Measurements from ENCODE around the gene CPT1C.

CPT1C gene

DNA sequence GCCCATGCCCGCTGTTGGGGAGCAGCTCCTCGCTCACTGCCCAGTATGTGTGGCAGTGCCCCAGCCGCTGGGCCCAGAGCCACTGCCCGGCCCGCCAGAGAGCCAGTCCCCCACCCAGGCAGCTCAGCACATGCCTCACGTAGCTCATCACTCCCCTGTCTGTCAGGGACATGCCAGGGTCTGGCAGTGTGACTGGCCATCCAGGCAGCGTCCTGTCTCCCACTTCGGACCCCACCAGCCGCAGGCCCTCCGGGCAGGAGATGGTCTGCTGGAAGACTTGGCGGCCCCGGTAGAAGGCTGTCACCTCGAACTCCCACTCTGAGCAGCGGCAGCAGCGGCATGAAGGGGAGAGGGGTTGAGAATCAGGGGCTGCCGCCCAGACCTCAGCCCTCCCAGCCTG, 28.9 kb upstream of the CPT1C start:
- DNase-seq: no peak

- DNase-seq: no peak
Measured at GRCh38 chr19:49663224-49663623, 27.7 kb upstream of the CPT1C start.

GRCh38 chr19:49664171-49665035, 26.5 kb upstream of the CPT1C start:
- DNase-seq: peak; percentile 82 to 92

DNA sequence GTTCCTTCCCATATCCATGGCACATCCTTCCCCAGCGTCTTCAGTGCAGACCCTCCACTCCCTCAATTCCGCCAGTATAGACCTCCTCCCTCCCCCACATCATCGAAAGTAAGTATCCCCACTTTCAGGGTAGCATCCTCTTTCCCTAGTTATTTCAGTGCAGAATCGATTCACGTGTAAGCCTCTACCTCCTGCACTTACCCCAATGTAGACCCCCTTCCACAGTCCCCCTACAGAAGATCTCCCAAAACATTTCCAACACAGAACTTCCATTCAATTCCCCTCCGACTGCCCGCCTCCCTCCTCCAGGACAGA, 25.9 kb upstream of the CPT1C start:
- no peak for DNase-seq

GRCh38 chr19:49665351-49666119, 25.4 kb upstream of the CPT1C start, which contains the start of the genes BCL2L12 and IRF3:
Gene BCL2L12 (plus strand): TSS chr19:49665933. CDS start chr19:49666693, 760 bp downstream.
Gene IRF3 (minus strand): TSS chr19:49665857. CDS start chr19:49664838, 1,019 bp downstream.
- DNase-seq: peak; percentile 98 to 99

DNA sequence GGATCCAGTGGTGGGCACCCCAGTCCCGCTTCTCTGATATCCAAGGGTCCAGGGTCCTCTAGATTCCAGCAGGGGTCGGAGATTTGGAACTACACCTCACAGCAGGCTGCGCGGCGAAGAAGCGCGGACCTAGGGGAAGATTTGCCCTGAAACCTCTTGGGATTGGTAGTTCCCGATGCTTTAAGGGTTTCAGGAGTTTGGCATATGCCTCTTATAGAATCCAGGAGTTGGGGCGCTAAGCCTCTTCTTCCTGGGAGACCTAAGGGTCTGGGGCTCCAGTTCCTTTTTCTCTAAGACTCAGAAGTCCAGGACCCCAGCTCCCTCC, 24.8 kb upstream of the CPT1C start:
- peak in 1 of 2 donors; percentile 15 for DNase-seq

DNA sequence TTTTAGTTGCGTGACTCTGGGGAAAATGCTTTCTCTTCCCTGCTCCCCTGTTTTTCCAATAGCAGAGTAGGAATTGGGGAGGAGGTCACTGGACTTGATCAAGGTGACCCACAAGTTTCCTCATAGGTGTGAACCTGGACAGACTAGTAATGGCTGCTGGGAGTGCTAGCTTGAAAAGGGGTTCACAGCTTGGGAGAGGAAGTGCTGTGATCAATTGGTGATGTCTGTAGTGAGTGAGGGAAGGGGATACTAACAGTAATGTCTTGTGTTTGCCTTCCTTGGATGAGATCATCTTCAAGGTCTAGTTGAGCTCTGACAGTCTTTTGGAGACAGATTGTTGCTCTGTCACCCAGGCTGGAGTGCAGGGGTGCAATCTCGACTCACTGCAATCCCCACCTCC, 23.4 kb upstream of the CPT1C start:
- no peak for DNase-seq

DNA sequence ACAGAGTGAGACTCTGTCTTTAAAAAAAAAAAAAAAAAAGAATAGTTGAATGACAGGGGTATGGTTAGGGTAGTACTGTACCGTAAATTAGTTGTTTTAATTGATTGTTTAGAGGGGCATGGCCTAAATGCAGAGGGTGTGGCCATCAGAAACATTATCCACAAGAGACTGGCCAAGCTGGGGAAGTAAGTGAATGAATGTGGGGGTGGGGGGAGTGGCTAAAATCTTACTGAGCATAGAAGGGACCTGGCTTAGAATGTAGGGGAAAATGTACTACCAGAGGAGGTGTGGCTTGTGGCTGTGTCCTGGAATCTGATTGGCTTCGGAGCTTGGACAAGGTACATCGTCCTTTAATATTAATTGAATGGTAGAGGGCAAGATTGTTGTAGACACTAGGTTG, 21.4 kb upstream of the CPT1C start:
- DNase-seq: no peak

DNA sequence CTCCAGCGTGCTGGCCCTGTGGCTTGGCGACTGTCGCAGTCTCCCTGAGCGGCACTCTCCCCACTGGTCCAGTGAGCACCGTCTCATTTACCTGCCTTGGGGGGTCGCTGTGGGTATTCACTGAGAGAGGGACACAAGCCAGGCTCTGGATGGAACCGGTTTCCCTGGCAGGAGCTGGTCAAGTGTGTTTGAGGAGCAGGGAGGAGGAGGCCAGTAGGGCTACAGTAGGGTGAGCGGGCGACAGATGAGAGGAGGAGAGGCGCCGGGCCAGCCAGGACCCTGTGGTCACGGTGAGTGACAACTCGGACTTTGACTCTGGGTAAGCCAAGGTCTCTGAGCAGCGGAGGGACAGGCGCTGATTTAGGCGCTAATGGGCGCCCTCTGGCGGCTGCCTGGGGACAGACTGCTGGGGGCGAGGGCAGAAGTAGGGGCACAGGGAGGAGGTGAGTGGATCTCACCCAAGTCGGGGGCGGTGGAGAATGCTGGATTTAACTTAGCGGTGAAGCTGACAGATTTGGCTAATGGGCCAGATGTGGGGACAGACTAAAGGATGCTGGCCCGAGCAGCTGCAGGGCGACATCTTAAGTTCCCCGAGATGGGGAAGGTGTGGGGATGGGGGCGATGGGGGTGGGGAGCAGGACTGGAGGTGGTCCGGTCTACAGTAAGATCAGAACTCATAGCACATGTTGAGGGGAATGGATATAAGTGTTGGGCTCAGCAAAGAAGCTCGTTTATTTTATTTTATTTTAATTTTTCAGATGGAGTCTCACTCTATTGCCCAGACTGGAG, 18.6 kb upstream of the CPT1C start:
- peak; percentile 76 to 82 for DNase-seq

DNA sequence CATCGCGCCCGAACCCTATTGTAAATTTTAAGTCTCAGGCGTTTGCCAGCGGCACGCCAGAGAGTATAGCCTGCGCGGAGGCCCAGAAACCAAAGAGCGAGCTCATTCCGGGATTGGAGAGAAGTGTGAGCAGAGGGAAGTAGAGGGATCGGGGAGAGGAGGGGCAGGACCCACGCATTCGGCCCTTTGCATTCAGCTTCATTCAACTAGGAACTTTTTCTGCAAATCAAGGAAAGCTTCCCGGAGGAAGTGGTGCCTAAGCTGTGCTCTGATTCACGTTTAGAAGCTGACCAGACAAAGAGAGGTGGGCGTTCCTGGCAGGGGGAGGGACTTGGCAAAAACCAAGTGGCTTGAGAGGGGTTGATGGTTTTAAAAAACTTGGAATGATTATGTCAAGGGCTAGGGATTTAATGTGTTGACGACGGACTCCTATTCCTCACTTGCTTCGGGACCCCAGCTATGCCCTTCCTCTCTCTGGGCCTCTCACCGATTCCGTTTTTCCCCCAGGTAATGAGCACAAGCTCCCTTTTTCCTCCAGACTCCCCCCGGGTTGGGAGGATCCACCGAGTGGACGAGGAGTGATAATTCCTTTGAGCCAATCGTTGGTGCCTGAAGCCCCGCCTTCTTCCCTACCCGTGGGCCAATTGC, 14.7 kb upstream of the CPT1C start:
- no peak for DNase-seq

DNA sequence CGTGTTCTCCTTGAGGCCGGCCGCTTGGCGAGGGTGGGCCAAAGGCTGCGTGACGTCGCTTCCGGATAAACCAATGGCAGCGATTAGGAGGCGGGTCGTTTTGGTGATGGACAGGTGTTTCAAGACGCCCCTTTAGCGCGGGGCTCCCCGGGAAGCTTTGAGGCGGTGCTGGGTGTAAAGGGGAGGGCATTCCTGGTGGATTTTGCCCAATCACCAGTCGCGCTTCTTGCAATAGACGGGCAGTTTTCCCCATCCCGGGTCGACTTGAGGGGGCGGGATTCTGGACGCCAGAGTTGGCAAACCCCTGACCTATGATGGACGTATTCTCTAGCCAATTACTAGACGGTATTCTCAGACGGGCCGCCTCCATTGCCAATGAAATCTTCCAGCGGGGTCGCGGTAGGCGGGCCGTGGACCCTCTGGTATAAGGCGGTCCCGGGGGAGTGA, 14.1 kb upstream of the CPT1C start:
- DNase-seq: peak; percentile 100

GRCh38 chr19:49677231-49677900, 13.6 kb upstream of the CPT1C start, which contains the start of gene PRMT1:
Gene PRMT1 (plus strand): TSS chr19:49677271. CDS start chr19:49677281, 10 bp downstream.
- peak; percentile 44 to 61 for DNase-seq

DNA sequence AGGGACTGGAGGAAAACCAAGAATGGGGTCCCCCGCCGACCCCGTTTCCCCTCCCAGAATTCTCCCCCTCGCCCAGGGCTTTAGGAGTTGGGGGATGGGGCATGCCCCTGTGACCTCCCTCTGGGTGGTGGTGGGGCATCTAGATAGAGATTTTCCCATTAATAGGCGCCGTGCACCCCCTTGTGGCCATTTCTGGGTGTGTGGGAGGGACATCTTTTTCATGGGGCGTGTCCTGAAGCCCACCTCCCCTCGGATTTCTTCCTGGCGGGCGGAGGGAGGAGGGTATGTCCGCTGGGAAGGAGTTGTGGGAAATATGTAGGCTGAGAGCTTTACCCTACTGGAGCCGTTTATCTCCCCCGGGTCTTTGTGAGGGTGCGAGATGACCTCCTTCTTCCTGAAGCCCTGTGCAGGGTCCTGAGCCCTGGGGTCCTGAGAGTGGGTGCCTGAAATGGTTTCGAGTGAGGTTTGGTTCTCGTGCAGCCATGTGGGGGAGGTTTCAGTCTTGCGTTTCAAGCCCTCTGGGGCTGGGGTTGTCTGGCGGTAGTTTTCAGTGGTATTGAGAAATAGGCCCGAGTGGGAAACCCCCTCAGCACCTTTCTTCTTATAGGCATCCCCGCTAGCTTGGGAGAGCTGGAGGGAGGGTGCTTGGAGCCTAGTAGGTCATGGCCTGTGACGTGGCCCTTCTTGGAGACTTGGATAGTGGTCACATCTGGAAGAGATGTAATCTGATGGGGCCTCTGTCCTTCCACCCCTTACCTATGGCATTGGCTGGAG, 12.8 kb upstream of the CPT1C start:
- peak; percentile 79 to 85 for DNase-seq

DNA sequence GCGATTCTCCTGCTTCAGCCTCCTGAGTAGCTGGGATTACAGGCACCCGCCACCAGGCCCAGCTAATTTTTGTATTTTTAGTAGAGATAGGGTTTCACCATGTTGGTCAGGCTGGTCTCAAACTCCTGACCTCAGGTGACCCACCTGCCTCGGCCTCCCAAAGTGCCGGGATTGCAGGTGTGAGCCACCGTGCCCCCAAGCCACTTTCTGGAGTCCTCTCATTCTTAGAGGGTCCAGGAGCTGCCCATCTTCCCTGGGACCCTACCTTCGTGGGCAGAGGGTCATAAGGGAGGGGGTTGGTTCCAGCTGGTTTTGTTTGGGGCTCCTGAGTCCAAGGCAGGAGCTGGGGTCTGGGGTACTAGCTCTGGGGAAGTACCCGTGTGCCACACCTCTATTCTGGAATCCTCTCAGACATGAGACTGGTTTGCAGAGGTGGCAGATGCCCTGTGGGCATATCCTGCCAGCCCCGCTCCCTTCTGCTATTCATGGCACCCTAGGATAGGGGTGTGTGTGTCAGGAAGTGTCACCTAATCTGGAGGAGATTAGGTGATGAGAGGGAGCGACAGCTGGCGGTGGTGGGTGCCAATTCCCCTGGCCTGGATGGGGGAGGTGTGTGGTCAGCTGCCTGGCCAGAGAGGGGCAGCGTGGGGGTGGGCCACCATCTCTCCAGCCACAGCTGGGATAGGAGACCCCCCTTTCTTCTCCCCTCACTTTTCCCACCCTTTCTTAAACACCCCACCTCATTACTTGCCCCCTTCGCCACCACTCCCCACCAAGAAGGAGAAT, 11.7 kb upstream of the CPT1C start:
- DNase-seq: no peak

DNA sequence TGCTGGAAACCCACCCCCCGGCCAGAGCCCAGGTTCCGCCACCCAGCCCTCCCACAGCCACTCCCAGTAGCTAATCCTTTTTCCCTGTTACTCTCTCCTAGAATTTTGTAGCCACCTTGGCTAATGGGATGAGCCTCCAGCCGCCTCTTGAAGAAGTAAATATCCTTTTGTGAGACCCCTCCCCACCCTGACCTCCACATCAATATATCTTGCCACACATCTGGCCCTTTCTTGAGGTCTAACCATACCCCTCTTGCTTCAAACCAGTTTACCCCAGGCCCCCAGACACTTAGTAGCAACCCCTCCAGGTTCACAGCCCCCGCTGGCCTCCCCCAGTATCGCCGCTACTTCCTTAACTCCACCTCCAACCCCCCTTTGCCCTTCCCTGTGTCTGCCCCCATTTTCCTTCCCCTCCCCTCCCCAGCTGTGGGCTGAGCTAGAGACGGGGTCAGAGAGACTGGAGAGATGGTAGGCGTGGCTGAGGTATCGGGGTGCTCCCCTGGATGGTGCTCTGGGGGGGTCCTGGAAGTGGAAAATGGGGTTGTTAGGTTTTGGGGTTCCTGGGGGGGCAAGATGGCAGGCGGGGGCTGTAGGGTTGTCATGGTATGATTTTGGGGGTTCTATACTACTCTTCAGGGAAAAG, 11.0 kb upstream of the CPT1C start:
- no peak for DNase-seq

DNA sequence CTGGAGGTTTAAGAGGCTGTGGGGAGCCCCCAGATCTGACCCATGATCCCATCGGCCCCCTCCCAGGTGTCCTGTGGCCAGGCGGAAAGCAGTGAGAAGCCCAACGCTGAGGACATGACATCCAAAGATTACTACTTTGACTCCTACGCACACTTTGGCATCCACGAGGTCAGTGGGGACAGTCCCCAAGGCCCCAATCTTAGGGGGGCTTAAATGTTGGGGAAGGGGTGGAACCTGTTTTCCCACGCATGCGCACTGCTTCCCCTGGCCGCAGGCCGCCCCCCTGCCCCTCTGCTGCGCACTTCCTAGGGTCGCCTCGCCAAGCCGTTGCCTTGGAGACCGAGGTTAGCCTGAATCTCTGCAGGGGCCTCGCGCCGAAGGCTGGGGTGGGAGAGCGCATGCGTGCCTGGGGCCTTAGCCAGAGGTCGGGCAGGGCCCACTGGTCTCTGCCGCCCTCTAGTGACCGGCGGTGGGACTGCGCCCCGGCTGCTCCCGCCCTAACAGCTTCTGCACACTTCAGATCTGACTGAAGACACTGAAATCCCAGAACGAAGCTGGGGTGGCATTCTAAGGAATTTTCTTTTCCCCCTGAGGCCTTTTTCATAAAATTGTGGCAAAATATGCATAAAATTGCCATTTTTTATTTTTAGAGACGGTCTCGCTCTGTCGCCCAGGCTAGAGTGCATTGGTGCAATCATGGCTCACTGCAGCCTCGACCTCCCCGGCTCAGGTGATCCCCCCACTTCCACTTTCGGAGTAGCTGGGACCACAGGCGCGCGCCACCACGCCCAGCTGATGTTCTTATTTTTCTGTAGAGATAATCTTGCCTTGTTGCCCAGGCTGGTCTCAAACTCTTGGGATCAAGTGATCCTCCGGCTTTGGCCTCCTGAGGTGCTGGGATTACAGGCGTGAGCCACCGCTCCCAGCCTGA, 10.2 kb upstream of the CPT1C start:
- peak; percentile 91 to 93 for DNase-seq

GRCh38 chr19:49681830-49682229, 9.1 kb upstream of the CPT1C start:
- no peak for DNase-seq

GRCh38 chr19:49682274-49682673, 8.6 kb upstream of the CPT1C start:
- DNase-seq: no peak

DNA sequence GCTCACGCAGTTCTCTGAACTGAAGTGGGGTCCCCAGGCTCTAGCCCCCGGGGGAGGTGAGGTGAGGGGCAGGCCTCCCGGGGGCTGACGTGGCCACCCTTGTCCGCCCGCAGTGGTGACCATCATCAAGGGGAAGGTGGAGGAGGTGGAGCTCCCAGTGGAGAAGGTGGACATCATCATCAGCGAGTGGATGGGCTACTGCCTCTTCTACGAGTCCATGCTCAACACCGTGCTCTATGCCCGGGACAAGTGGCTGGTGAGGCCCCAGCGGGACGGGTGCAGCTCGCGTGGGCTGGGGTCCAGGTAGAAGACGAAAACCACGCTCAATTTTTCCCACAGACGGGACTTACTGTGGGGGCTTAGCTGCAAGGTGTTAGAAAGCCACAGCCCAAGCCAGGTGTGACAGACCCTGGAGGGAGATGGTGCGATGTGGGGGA, 7.1 kb upstream of the CPT1C start:
- no peak for DNase-seq
